D721Med (cell line): ENCODE data around the gene P2RY14.
"Not testable (repeated sequence)": the region's sequence is repeated elsewhere in the genome, so short reads cannot be mapped to it uniquely, and the experiment has no call there.

Experiments
- DNase-seq: peaks from one replicate; pipeline ENCODE4 v3.0.0; 2011; ENCODE audit warnings: low spot score; ENCODE audit not compliant: insufficient read length
- FAIRE-seq: peaks from 2 replicates; lab custom pipeline; 2011; peaks lifted over from hg19 to GRCh38; lab: Jason Lieb, UNC
- TF ChIP-seq, protein P1 (sequence below): IDR thresholded peaks from 2 replicates; pipeline ENCODE4 v1.5.1; 2012; ENCODE audit warnings: mild to moderate bottlenecking, control low read depth; ENCODE audit not compliant: insufficient read depth; ENCODE audit errors: missing control alignments

P2RY14 gene

DNA sequence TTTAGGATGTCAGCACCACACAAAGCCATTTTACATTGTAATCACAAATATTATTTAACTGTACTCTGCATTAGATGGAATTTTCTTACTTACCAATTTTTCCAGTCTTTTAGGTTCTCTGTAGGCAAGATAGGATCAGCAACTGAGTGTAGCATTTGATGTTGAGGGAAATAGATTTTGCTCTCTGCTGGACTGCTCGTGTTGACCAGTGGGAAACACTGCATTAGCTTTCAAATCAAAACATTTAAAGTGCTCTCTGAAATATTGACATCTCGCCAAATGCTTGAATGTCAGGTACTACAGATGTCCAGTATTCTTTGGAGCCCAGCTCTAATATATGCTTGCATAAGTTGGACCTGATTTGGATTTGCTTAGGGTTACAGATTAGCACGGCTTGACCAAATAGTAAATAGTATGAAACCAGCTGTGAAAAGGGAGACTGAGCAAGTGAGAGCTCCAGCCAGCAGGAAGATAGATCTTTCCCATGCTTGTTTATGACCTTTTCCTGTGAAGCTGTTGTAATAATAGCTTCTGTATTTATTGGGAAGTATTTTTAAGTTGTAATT, 29.5 kb downstream of the P2RY14 start:
- FAIRE-seq, result no peak
- DNase-seq, result no peak
- TF ChIP-seq, protein P1, sequence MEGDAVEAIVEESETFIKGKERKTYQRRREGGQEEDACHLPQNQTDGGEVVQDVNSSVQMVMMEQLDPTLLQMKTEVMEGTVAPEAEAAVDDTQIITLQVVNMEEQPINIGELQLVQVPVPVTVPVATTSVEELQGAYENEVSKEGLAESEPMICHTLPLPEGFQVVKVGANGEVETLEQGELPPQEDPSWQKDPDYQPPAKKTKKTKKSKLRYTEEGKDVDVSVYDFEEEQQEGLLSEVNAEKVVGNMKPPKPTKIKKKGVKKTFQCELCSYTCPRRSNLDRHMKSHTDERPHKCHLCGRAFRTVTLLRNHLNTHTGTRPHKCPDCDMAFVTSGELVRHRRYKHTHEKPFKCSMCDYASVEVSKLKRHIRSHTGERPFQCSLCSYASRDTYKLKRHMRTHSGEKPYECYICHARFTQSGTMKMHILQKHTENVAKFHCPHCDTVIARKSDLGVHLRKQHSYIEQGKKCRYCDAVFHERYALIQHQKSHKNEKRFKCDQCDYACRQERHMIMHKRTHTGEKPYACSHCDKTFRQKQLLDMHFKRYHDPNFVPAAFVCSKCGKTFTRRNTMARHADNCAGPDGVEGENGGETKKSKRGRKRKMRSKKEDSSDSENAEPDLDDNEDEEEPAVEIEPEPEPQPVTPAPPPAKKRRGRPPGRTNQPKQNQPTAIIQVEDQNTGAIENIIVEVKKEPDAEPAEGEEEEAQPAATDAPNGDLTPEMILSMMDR, result no peak

DNA sequence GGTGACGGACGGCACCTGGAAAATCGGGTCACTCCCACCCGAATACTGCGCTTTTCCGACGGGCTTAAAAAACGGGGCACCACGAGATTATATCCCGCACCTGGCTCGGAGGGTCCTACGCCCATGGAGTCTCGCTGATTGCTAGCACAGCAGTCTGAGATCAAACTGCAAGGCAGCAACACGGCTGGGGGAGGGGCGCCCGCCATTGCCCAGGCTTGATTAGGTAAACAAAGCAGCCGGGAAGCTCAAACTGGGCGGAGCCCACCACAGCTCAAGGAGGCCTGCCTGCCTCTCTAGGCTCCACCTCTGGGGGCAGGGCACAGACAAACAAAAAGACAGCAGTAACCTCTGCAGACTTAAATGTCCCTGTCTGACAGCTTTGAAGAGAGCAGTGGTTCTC, 36.3 kb downstream of the P2RY14 start:
- DNase-seq, FAIRE-seq: not testable (repeated sequence)

DNA sequence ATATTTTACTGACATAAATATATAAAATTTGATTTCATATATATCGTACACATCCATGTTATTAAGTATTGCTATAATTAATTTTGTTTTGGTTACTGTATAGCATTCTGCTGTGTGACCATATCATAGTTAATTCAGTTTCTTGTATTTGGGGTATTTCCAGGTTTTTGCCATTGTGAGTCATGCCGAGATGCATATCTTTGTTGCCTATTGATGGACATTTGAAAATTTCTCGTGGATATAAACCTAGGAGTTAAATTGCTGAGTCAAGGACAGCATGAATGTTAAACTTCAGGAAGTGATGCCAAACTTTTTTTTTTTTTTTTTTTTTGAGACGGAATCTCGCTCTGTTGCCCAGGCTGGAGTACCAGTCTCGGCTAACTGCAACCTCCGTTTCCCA, 41.6 kb downstream of the P2RY14 start:
- TF ChIP-seq, protein P1, result no peak
- FAIRE-seq (no peak), DNase-seq (no peak)

DNA sequence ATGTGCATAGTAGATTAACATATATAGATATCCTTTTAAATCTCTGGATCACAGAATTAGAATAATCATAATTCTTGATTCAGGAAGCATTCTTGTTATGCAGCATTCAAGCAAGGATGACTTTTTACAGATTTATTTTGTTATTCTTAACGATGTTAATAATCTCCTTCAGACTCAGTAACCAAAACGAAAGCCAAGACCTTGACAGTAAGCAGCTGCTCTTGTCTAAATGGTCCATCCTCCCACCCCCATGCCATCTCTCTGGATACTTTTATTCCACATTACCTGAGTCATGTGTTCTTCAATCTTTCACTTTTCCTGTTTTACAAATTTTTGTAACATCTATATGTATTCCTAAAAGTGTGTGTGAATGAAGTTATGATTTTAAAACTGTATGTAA, 42.0 kb downstream of the P2RY14 start:
- DNase-seq (no peak), FAIRE-seq (no peak)
- TF ChIP-seq, protein P1, result no peak

DNA sequence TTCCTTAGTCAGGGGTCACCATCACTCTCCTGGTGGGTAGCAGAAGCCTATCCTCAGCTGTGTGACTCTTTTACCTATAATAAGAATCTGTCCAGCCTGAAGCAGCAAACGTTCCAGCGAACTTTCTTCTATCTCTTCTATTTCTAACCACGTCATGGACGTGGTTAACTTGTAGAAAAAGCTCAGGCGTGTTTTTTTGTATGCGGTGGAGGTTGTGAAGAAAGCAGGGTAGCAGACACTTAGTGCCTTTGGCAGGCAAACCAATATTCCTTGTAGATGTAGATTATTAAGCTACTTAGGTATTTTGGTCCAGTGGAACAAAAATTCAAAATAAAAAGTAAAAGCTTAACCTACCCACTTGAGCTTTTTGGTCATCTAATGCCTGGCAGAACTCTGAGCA, 43.5 kb downstream of the P2RY14 start:
- TF ChIP-seq, protein P1, result no peak
- DNase-seq, result no peak
- no peak for FAIRE-seq

DNA sequence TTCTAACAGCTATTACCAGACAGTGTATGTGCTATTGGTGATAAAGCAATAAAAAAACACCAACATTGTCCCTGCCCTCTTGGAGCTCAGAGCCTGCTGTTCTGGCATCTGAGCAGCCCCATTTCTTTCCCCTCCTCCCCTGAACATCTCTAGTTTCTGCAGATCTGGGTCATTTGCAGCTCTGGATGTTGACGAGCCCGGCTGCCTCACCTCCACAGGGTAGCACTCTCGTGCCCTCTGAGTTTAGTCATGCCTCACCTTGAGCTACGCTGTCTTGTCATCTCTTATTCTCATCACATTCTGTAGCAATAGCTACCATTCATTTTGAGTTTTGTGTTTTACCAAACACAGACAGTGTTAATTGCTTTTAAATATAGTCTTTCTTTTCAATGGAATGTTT, 45.4 kb downstream of the P2RY14 start:
- no peak for DNase-seq
- TF ChIP-seq, protein P1, result no peak
- no peak for FAIRE-seq

DNA sequence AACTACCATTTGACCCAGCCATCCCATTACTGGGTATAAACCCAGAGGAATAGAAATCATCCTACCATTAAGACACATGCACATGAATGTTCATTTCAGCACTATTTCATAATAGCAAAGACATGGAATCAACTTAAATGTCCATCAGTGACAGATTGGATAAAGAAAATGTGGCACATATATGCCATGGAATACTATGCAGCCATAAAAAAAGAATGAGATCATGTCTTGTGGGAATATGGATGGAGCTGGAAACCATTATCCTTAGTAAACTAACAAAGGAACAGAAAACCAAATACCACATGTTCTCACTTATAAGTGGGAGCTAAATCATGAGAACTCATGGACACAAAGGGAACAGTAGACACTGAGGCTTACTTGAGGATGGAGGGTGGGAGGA, 45.9 kb downstream of the P2RY14 start:
- not testable (repeated sequence) for DNase-seq, FAIRE-seq

DNA sequence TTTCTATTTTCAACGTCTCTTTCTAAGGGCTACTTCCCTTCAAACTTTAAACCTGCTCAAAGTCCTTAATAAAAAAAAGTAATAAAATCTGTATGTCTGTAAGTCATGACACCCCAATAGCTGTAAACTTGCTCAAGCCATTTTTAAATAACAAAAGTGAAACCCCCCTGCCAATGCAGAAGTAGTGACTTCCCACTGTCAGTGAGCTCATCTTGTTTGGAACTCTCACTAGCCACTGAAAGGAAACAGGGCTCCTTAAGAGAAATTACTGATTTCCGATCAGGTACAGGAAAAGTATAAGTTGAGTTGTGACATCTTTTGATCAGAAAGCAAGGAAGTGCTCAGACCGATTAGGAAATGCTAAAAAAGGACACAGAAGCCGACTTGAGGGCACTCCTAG, 47.7 kb downstream of the P2RY14 start:
- TF ChIP-seq, protein P1, result no peak
- DNase-seq (no peak), FAIRE-seq (no peak)
